SK-N-SH treated with all-trans-retinoic acid at 6 μM for 48 hours (cell line): ENCODE results near the gene C3.

ENCODE experiments used
- ATAC-seq: fragments of 200-7000 bp; cut with Tn5 transposase; 3 replicates; pipeline ENCODE4 v1.9.1; 2020; ENCODE audit warnings: mild to moderate bottlenecking, moderate library complexity
- ARNTL ChIP-seq: fragments of 450-650 bp; formaldehyde crosslinking; IDR thresholded peaks from 2 replicates; pipeline ENCODE4 v1.5.0; 2020; ENCODE audit warnings: low read depth, mild to moderate bottlenecking, moderate library complexity, borderline replicate concordance
- BACH2 ChIP-seq: fragments of 250-450 bp; sonication (Bioruptor Pico); IDR thresholded peaks from 2 replicates; pipeline ENCODE4 v1.9.0; 2021; ENCODE audit warnings: mild to moderate bottlenecking, borderline replicate concordance
- CSDC2 ChIP-seq: fragments of 250-450 bp; sonication (Bioruptor Pico); IDR thresholded peaks from 2 replicates; pipeline ENCODE4 v1.5.0; 2020; ENCODE audit warnings: mild to moderate bottlenecking, moderate library complexity
- ESRRG ChIP-seq: fragments of 250-450 bp; sonication (Bioruptor Pico); IDR thresholded peaks from 2 replicates; pipeline ENCODE4 v1.6.1; 2021; ENCODE audit warnings: mild to moderate bottlenecking
- GLIS3 ChIP-seq: fragments of 250-450 bp; sonication (Bioruptor Pico); IDR thresholded peaks from 2 replicates; pipeline ENCODE4 v1.5.0; 2020; ENCODE audit warnings: mild to moderate bottlenecking, moderate library complexity
- ISL1 ChIP-seq: fragments of 250-450 bp; sonication (Bioruptor Pico); IDR thresholded peaks from 2 replicates; pipeline ENCODE4 v2.1.2; 2022; ENCODE audit warnings: mild to moderate bottlenecking, moderate library complexity
- OSR1 ChIP-seq: fragments of 250-450 bp; sonication (Bioruptor Pico); IDR thresholded peaks from 2 replicates; pipeline ENCODE4 v1.8.0; 2022; ENCODE audit warnings: moderate library complexity, mild to moderate bottlenecking, inconsistent platforms
- PPARA ChIP-seq: fragments of 250-450 bp; sonication (Bioruptor Pico); IDR thresholded peaks from 2 replicates; pipeline ENCODE4 v1.5.0; 2020; ENCODE audit warnings: mild to moderate bottlenecking, borderline replicate concordance
- RARB ChIP-seq: fragments of 250-450 bp; sonication (Bioruptor Pico); IDR thresholded peaks from 2 replicates; pipeline ENCODE4 v1.8.0; 2021; ENCODE audit warnings: mild to moderate bottlenecking, moderate library complexity
- SNAI2 ChIP-seq: fragments of 250-450 bp; sonication (Bioruptor Pico); IDR thresholded peaks from 2 replicates; pipeline ENCODE4 v1.5.0; 2020; ENCODE audit warnings: mild to moderate bottlenecking, moderate library complexity
- TCF4 ChIP-seq: fragments of 250-450 bp; sonication (Bioruptor Pico); IDR thresholded peaks from 2 replicates; pipeline ENCODE4 v1.8.0; 2021; ENCODE audit warnings: mild to moderate bottlenecking, moderate library complexity, borderline replicate concordance
- TOX ChIP-seq: fragments of 250-450 bp; sonication (Bioruptor Pico); IDR thresholded peaks from 2 replicates; pipeline ENCODE4 v1.8.0; 2021; ENCODE audit warnings: mild to moderate bottlenecking, moderate library complexity, borderline replicate concordance
- ZC3H10 ChIP-seq: fragments of 250-450 bp; sonication (Bioruptor Pico); IDR thresholded peaks from 2 replicates; pipeline ENCODE4 v1.5.1; 2021; ENCODE audit warnings: mild to moderate bottlenecking, moderate library complexity
- ZFP30 ChIP-seq: fragments of 450-650 bp; formaldehyde crosslinking; IDR thresholded peaks from 2 replicates; pipeline ENCODE4 v1.5.0; 2022; ENCODE audit warnings: mild to moderate bottlenecking, moderate library complexity
- ZNF565 ChIP-seq: fragments of 450-650 bp; formaldehyde crosslinking; conservative IDR thresholded peaks from 2 replicates; pipeline ENCODE4 v1.5.0; 2020; ENCODE audit warnings: low read depth, mild to moderate bottlenecking, moderate library complexity
- ZNF8 ChIP-seq: fragments of 450-650 bp; formaldehyde crosslinking; IDR thresholded peaks from 2 replicates; pipeline ENCODE4 v1.5.0; 2020; ENCODE audit warnings: mild to moderate bottlenecking, moderate library complexity
- TF ChIP-seq, protein P1 (sequence below): fragments of 250-450 bp; sonication (Bioruptor Pico); IDR thresholded peaks from 2 replicates; pipeline ENCODE4 v1.8.0; 2020; ENCODE audit warnings: mild to moderate bottlenecking, moderate library complexity, borderline replicate concordance
- TF ChIP-seq, protein P2 (sequence below): fragments of 250-450 bp; sonication (Bioruptor Pico); IDR thresholded peaks from 2 replicates; pipeline ENCODE4 v1.8.0; 2021; ENCODE audit warnings: low read depth, mild to moderate bottlenecking, moderate library complexity, borderline replicate concordance
- TF ChIP-seq, protein P3 (sequence below): fragments of 250-450 bp; sonication (Bioruptor Pico); IDR thresholded peaks from 2 replicates; pipeline ENCODE4 v1.5.0; 2020; ENCODE audit warnings: mild to moderate bottlenecking, moderate library complexity

C3 gene

DNA sequence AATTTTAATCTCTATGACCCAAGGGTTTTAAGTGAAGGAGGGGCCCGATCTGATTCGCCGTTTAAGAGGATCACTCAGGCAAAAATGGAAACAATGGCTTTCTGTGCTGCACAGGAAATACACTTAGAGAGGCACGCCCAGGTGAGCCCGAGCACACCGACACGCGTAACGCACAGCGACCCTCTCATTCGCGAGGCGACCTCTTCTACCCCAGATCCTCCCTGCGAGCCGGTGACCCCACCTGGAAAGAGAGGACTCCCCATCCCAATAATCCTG is 46.6 kb upstream of the C3 start:
- no peak for ATAC-seq
- TF ChIP-seq ISL1 (CRISPR knock-in tag) = no peak
- TF ChIP-seq ARNTL (CRISPR knock-in tag) = no peak
- no peak for TF ChIP-seq ZFP30 (CRISPR knock-in tag)
- TF ChIP-seq ZNF565 (CRISPR knock-in tag) = no peak
- no peak for TF ChIP-seq TOX (CRISPR knock-in tag)
- TF ChIP-seq CSDC2 (CRISPR knock-in tag) = no peak
- TF ChIP-seq OSR1 (CRISPR knock-in tag) = no peak
- TF ChIP-seq, protein P1, sequence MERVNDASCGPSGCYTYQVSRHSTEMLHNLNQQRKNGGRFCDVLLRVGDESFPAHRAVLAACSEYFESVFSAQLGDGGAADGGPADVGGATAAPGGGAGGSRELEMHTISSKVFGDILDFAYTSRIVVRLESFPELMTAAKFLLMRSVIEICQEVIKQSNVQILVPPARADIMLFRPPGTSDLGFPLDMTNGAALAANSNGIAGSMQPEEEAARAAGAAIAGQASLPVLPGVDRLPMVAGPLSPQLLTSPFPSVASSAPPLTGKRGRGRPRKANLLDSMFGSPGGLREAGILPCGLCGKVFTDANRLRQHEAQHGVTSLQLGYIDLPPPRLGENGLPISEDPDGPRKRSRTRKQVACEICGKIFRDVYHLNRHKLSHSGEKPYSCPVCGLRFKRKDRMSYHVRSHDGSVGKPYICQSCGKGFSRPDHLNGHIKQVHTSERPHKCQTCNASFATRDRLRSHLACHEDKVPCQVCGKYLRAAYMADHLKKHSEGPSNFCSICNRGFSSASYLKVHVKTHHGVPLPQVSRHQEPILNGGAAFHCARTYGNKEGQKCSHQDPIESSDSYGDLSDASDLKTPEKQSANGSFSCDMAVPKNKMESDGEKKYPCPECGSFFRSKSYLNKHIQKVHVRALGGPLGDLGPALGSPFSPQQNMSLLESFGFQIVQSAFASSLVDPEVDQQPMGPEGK (CRISPR knock-in tag) = no peak
- no peak for TF ChIP-seq RARB (CRISPR knock-in tag)
- no peak for TF ChIP-seq ESRRG (CRISPR knock-in tag)
- no peak for TF ChIP-seq ZNF8 (CRISPR knock-in tag)
- TF ChIP-seq, protein P2, sequence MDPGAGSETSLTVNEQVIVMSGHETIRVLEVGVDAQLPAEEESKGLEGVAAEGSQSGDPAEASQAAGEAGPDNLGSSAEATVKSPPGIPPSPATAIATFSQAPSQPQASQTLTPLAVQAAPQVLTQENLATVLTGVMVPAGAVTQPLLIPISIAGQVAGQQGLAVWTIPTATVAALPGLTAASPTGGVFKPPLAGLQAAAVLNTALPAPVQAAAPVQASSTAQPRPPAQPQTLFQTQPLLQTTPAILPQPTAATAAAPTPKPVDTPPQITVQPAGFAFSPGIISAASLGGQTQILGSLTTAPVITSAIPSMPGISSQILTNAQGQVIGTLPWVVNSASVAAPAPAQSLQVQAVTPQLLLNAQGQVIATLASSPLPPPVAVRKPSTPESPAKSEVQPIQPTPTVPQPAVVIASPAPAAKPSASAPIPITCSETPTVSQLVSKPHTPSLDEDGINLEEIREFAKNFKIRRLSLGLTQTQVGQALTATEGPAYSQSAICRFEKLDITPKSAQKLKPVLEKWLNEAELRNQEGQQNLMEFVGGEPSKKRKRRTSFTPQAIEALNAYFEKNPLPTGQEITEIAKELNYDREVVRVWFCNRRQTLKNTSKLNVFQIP (CRISPR knock-in tag) = no peak
- no peak for TF ChIP-seq BACH2 (CRISPR knock-in tag)
- TF ChIP-seq ZC3H10 (CRISPR knock-in tag) = no peak
- TF ChIP-seq, protein P3, sequence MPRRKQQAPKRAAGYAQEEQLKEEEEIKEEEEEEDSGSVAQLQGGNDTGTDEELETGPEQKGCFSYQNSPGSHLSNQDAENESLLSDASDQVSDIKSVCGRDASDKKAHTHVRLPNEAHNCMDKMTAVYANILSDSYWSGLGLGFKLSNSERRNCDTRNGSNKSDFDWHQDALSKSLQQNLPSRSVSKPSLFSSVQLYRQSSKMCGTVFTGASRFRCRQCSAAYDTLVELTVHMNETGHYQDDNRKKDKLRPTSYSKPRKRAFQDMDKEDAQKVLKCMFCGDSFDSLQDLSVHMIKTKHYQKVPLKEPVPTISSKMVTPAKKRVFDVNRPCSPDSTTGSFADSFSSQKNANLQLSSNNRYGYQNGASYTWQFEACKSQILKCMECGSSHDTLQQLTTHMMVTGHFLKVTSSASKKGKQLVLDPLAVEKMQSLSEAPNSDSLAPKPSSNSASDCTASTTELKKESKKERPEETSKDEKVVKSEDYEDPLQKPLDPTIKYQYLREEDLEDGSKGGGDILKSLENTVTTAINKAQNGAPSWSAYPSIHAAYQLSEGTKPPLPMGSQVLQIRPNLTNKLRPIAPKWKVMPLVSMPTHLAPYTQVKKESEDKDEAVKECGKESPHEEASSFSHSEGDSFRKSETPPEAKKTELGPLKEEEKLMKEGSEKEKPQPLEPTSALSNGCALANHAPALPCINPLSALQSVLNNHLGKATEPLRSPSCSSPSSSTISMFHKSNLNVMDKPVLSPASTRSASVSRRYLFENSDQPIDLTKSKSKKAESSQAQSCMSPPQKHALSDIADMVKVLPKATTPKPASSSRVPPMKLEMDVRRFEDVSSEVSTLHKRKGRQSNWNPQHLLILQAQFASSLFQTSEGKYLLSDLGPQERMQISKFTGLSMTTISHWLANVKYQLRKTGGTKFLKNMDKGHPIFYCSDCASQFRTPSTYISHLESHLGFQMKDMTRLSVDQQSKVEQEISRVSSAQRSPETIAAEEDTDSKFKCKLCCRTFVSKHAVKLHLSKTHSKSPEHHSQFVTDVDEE (CRISPR knock-in tag) = no peak

DNA sequence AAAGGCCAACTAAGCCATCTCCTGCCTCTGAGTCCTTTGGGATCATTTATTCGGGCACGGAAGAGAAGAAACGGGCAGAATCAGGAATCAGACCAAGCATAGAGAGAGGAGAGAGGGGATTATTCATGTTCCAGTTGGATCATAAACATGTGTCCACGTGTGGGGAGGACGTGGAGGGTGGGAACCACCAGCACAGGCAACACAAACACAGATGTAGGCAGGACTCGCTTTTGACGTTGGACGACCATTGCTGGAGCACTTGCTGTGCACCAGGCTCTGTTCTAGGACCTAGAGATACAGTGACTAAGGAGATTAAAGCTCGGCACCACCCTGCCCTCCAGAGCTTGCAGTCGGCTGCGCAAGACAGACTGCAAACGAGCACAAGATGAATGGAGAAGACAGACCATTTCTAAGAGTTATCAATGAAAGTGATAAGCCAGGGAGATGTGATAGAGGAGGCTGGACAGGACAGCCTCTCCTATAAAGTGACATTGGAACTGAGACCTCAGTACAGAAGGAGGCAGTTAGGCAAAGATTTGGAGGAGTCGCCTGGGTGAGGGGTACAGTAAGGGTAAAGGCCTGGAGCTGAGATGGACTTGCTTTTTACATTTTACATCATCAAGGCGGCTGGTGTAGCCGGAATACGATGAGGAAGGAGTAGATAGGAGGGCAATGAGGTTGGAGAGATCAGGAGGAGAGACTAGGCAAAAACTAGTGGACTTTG is 46.1 kb upstream of the C3 start:
- ATAC-seq = no peak; the same call in 1 of the 3 replicates
- no peak for TF ChIP-seq ZNF565 (CRISPR knock-in tag)
- TF ChIP-seq TOX (CRISPR knock-in tag) = no peak
- no peak for TF ChIP-seq SNAI2 (CRISPR knock-in tag)
- no peak for TF ChIP-seq ESRRG (CRISPR knock-in tag)
- TF ChIP-seq, protein P2 (CRISPR knock-in tag) = no peak
- no peak for TF ChIP-seq GLIS3 (CRISPR knock-in tag)
- no peak for TF ChIP-seq BACH2 (CRISPR knock-in tag)
- TF ChIP-seq ZFP30 (CRISPR knock-in tag) = no peak
- TF ChIP-seq OSR1 (CRISPR knock-in tag) = no peak
- no peak for TF ChIP-seq PPARA (CRISPR knock-in tag)
- TF ChIP-seq, protein P3 (CRISPR knock-in tag) = no peak
- no peak for TF ChIP-seq TCF4 (CRISPR knock-in tag)
- TF ChIP-seq ZNF8 (CRISPR knock-in tag) = no peak
